Liver (tissue), 3 donors: Measurements from ENCODE around the gene MLF1.

ENCODE experiments used
- FOXA1 ChIP-seq: IDR thresholded peaks from 2 replicates; pipeline ENCODE4 v1.6.1; 2016; ENCODE audit warnings: antibody characterized with exemption
- GABPA ChIP-seq, 2 donors: IDR thresholded peaks in 1 of 2; conservative IDR thresholded peaks in 1 of 2; 2 replicates each; pipeline ENCODE4 v1.6.1; 2016; ENCODE audit warnings: antibody characterized with exemption in 2 of 2, mild to moderate bottlenecking in 1 of 2, moderate library complexity in 1 of 2
- HNF4A ChIP-seq, 2 donors: conservative IDR thresholded peaks; 2 replicates each; pipeline ENCODE4 v1.6.1; 2016; ENCODE audit warnings: antibody characterized with exemption in 2 of 2, mild to moderate bottlenecking in 2 of 2
- RAD21 ChIP-seq, 2 donors: IDR thresholded peaks; 2 replicates each; pipeline ENCODE4 v1.6.1; 2016; ENCODE audit warnings: antibody characterized with exemption in 2 of 2, mild to moderate bottlenecking in 2 of 2
- RXRA ChIP-seq, 2 donors: IDR thresholded peaks; 2 replicates each; pipeline ENCODE4 v1.6.1; 2017 to 2018; ENCODE audit warnings: antibody characterized with exemption in 2 of 2, mild to moderate bottlenecking in 1 of 2
- SP1 ChIP-seq: IDR thresholded peaks from 2 replicates; pipeline ENCODE4 v1.6.1; 2018; ENCODE audit warnings: antibody characterized with exemption, mild to moderate bottlenecking
- TAF1 ChIP-seq: conservative IDR thresholded peaks from 2 replicates; pipeline ENCODE4 v1.6.1; 2016; ENCODE audit warnings: antibody characterized with exemption, mild to moderate bottlenecking
- YY1 ChIP-seq: IDR thresholded peaks from 2 replicates; pipeline ENCODE4 v1.6.1; 2016; ENCODE audit warnings: antibody characterized with exemption, mild to moderate bottlenecking
- TF ChIP-seq, protein P1 (sequence below): fragments of 150-350 bp; IDR thresholded peaks from 2 replicates; pipeline ENCODE4 v1.5.1; 2017; ENCODE audit warnings: improper control_type of control experiment, low read depth, low read length; ENCODE audit not compliant: missing input control
- TF ChIP-seq, protein P2 (sequence below): IDR thresholded peaks from 2 replicates; pipeline ENCODE4 v1.6.1; 2016; ENCODE audit warnings: antibody characterized with exemption
- TF ChIP-seq, protein P3 (sequence below): IDR thresholded peaks from 2 replicates; pipeline ENCODE4 v1.6.1; 2016; ENCODE audit warnings: antibody characterized with exemption
- TF ChIP-seq, protein P4 (sequence below): IDR thresholded peaks from 2 replicates; pipeline ENCODE4 v1.6.1; 2016; ENCODE audit warnings: antibody characterized with exemption
- TF ChIP-seq, protein P5 (sequence below): IDR thresholded peaks from 2 replicates; pipeline ENCODE4 v1.6.1; 2016; ENCODE audit warnings: antibody characterized with exemption, mild to moderate bottlenecking
- donor health status: healthy.
- donor health status: healthy.

DNA sequence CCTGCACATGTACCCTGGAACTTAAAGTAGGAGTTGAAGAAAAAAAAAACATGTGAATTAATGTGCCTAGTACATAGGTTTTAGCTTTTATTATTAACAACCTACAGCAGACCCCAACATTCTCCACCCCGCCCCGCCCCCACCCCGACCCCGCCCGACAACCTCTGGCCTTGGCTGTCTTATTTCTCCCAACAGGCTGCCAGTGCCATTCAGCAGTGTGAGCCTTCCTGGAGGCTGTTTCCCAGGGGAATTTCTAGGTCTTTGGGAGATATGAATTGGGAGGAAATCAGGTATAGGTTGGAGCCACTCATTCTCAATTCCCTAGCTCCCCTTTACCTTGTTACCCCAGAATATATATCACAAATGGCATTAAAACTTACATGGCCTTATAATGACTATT is 8.3 kb upstream of the MLF1 start:
- TF ChIP-seq, protein P1, sequence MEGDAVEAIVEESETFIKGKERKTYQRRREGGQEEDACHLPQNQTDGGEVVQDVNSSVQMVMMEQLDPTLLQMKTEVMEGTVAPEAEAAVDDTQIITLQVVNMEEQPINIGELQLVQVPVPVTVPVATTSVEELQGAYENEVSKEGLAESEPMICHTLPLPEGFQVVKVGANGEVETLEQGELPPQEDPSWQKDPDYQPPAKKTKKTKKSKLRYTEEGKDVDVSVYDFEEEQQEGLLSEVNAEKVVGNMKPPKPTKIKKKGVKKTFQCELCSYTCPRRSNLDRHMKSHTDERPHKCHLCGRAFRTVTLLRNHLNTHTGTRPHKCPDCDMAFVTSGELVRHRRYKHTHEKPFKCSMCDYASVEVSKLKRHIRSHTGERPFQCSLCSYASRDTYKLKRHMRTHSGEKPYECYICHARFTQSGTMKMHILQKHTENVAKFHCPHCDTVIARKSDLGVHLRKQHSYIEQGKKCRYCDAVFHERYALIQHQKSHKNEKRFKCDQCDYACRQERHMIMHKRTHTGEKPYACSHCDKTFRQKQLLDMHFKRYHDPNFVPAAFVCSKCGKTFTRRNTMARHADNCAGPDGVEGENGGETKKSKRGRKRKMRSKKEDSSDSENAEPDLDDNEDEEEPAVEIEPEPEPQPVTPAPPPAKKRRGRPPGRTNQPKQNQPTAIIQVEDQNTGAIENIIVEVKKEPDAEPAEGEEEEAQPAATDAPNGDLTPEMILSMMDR, result no peak
- TF ChIP-seq HNF4A (conservative IDR thresholded peaks at IDR 0.05) (no peak), RAD21 (IDR thresholded peaks at IDR 0.05) (no peak), FOXA1 (no peak), SP1 (no peak), TAF1 (no peak), RXRA (IDR thresholded peaks at IDR 0.05) (no peak), GABPA (IDR thresholded peaks at IDR 0.05 in 1 of 2, conservative IDR thresholded peaks at IDR 0.05 in 1 of 2) (no peak), YY1 (no peak)
- TF ChIP-seq, protein P2, sequence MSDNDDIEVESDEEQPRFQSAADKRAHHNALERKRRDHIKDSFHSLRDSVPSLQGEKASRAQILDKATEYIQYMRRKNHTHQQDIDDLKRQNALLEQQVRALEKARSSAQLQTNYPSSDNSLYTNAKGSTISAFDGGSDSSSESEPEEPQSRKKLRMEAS, result no peak
- TF ChIP-seq, protein P3, sequence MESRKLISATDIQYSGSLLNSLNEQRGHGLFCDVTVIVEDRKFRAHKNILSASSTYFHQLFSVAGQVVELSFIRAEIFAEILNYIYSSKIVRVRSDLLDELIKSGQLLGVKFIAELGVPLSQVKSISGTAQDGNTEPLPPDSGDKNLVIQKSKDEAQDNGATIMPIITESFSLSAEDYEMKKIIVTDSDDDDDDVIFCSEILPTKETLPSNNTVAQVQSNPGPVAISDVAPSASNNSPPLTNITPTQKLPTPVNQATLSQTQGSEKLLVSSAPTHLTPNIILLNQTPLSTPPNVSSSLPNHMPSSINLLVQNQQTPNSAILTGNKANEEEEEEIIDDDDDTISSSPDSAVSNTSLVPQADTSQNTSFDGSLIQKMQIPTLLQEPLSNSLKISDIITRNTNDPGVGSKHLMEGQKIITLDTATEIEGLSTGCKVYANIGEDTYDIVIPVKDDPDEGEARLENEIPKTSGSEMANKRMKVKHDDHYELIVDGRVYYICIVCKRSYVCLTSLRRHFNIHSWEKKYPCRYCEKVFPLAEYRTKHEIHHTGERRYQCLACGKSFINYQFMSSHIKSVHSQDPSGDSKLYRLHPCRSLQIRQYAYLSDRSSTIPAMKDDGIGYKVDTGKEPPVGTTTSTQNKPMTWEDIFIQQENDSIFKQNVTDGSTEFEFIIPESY, result no peak
- TF ChIP-seq, protein P4, sequence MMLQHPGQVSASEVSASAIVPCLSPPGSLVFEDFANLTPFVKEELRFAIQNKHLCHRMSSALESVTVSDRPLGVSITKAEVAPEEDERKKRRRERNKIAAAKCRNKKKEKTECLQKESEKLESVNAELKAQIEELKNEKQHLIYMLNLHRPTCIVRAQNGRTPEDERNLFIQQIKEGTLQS, result no peak
- TF ChIP-seq, protein P5, sequence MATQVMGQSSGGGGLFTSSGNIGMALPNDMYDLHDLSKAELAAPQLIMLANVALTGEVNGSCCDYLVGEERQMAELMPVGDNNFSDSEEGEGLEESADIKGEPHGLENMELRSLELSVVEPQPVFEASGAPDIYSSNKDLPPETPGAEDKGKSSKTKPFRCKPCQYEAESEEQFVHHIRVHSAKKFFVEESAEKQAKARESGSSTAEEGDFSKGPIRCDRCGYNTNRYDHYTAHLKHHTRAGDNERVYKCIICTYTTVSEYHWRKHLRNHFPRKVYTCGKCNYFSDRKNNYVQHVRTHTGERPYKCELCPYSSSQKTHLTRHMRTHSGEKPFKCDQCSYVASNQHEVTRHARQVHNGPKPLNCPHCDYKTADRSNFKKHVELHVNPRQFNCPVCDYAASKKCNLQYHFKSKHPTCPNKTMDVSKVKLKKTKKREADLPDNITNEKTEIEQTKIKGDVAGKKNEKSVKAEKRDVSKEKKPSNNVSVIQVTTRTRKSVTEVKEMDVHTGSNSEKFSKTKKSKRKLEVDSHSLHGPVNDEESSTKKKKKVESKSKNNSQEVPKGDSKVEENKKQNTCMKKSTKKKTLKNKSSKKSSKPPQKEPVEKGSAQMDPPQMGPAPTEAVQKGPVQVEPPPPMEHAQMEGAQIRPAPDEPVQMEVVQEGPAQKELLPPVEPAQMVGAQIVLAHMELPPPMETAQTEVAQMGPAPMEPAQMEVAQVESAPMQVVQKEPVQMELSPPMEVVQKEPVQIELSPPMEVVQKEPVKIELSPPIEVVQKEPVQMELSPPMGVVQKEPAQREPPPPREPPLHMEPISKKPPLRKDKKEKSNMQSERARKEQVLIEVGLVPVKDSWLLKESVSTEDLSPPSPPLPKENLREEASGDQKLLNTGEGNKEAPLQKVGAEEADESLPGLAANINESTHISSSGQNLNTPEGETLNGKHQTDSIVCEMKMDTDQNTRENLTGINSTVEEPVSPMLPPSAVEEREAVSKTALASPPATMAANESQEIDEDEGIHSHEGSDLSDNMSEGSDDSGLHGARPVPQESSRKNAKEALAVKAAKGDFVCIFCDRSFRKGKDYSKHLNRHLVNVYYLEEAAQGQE, result no peak
